RWPE2 (cell line): Measurements from ENCODE around the gene ELFN2.

Source experiments
- ATAC-seq: fragments of 200-7000 bp; cut with Tn5 transposase; 3 replicates; pipeline ENCODE4 v1.9.1; 2021; ENCODE audit warnings: low read depth
- DNase-seq: peaks from one replicate; pipeline ENCODE4 v3.0.0-alpha.2; 2020; ENCODE audit warnings: low spot score
- H3K27ac ChIP-seq: fragments of 450-650 bp; 2 replicates; pipeline ENCODE4 v1.5.1; 2017; ENCODE audit warnings: mild to moderate bottlenecking; ENCODE audit not compliant: poor library complexity, severe bottlenecking
- H3K27me3 ChIP-seq: fragments of 250-450 bp; sonication (Bioruptor Pico); 2 replicates; pipeline ENCODE4 v1.5.1; 2021; ENCODE audit warnings: mild to moderate bottlenecking, moderate library complexity; ENCODE audit not compliant: insufficient read depth, poor library complexity, severe bottlenecking
- H3K36me3 ChIP-seq: fragments of 250-450 bp; sonication (Bioruptor Pico); 2 replicates; pipeline ENCODE4 v1.5.1; 2020; ENCODE audit warnings: low read depth, mild to moderate bottlenecking, moderate library complexity
- H3K4me1 ChIP-seq: fragments of 250-450 bp; sonication (Bioruptor Pico); 2 replicates; pipeline ENCODE4 v1.5.1; 2021; ENCODE audit warnings: mild to moderate bottlenecking, moderate library complexity; ENCODE audit not compliant: insufficient read depth, poor library complexity, severe bottlenecking
- H3K4me3 ChIP-seq: fragments of 250-450 bp; sonication (Bioruptor Pico); 2 replicates; pipeline ENCODE4 v1.5.1; 2021; ENCODE audit warnings: mild to moderate bottlenecking, moderate library complexity; ENCODE audit not compliant: severe bottlenecking
- H3K9me3 ChIP-seq: fragments of 250-450 bp; sonication (Bioruptor Pico); 2 replicates; pipeline ENCODE4 v1.5.1; 2021; ENCODE audit warnings: mild to moderate bottlenecking, moderate library complexity; ENCODE audit not compliant: severe bottlenecking
- CTCF ChIP-seq: fragments of 450-650 bp; IDR thresholded peaks from one replicate; pipeline ENCODE4 v1.5.1; 2017; ENCODE audit warnings: mild to moderate bottlenecking, moderate library complexity; ENCODE audit not compliant: poor library complexity, severe bottlenecking

Gene ELFN2

GRCh38 chr22:37425369-37425768 is 1.9 kb downstream of the ELFN2 start:
- ATAC-seq (no peak), DNase-seq (no peak)
- Histone ChIP-seq H3K9me3 (no peaks in the 10 kb centered on the region), H3K4me3 (no peak overlapping the region), H3K4me1 (no peaks in the 10 kb centered on the region), H3K36me3 (no peaks in the 10 kb centered on the region), H3K27me3 (no peaks in the 10 kb centered on the region), H3K27ac (no peak overlapping the region)
- TF ChIP-seq CTCF, result no peak

- no peak overlapping the region for H3K27ac ChIP-seq
- TF ChIP-seq CTCF, result no peak
- H3K27me3 ChIP-seq, result no peaks in the 10 kb centered on the region
- no peaks in the 10 kb centered on the region for H3K36me3 ChIP-seq
- no peaks in the 10 kb centered on the region for H3K4me1 ChIP-seq
- no peaks in the 10 kb centered on the region for H3K9me3 ChIP-seq
- no peak overlapping the region for H3K4me3 ChIP-seq
- DNase-seq, result no peak
- ATAC-seq, result no peak
Measured at GRCh38 chr22:37423283-37423682, 4.0 kb downstream of the ELFN2 start.

GRCh38 chr22:37421468-37421877 is 5.8 kb downstream of the ELFN2 start:
- DNase-seq (no peak), ATAC-seq (no peak)
- H3K27ac ChIP-seq, result no peak overlapping the region
- no peaks in the 10 kb centered on the region for H3K9me3 ChIP-seq
- no peak overlapping the region for H3K4me3 ChIP-seq
- no peaks in the 10 kb centered on the region for H3K36me3 ChIP-seq
- H3K4me1 ChIP-seq, result no peaks in the 10 kb centered on the region
- no peaks in the 10 kb centered on the region for H3K27me3 ChIP-seq
- TF ChIP-seq CTCF, result no peak

GRCh38 chr22:37420686-37421467 is 6.4 kb downstream of the ELFN2 start:
- no peaks in the 10 kb centered on the region for H3K9me3 ChIP-seq
- no peak overlapping the region for H3K27ac ChIP-seq
- ATAC-seq (peak; percentile 14; the same call in 2 of the 3 replicates), DNase-seq (no peak)
- TF ChIP-seq CTCF, result no peak
- H3K4me3 ChIP-seq, result peak overlapping the region; percentile 26
- no peaks in the 10 kb centered on the region for H3K4me1 ChIP-seq
- H3K27me3 ChIP-seq, result no peaks in the 10 kb centered on the region
- H3K36me3 ChIP-seq, result no peaks in the 10 kb centered on the region

GRCh38 chr22:37419969-37420685 is 7.2 kb downstream of the ELFN2 start:
- no peaks in the 10 kb centered on the region for H3K36me3 ChIP-seq
- DNase-seq, result no peak
- ATAC-seq, result peak; percentile 73
- no peaks in the 10 kb centered on the region for H3K27me3 ChIP-seq
- no peaks in the 10 kb centered on the region for H3K9me3 ChIP-seq
- peak; percentile 13 for TF ChIP-seq CTCF
- no peak overlapping the region for H3K27ac ChIP-seq
- peak overlapping the region; percentile 26 for H3K4me3 ChIP-seq
- no peaks in the 10 kb centered on the region for H3K4me1 ChIP-seq
